ENCODE results near the gene ARL5B.

ARL5B gene

DNA sequence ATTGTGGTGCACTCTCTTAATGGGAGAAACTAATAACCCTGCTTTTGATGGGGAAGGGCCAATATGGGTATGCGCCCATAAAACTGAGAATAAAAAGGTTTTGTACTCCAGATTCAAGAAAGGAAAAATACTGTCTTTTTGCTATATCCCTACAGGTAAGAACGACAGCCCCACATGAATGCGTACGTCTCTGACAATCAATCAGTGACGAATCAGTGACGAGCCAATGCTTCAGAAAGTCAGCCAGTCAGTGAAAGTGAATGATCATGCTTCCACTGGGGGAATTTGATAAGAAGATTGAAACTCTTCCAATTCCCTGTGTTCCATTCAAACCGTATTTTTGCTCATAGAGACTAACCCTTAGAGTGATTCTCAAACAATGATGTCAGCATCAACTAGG is 26.3 kb downstream of the ARL5B start:
- Histone ChIP-seq H3K4me3 (ENCODE audit: low read depth in 1 of 2, low read length in 1 of 2) (no peak overlapping the region), H3K9me3 (no peaks in the 10 kb centered on the region), H3K4me1 (ENCODE audit: control insufficient read depth in 1 of 2, insufficient read depth in 1 of 2, low read depth in 1 of 2, low read length in 1 of 2) (no peaks in the 10 kb centered on the region), H3K27me3 (no peaks in the 10 kb centered on the region), H3K36me3 (no peaks in the 10 kb centered on the region), H3K27ac (no peak overlapping the region)
- TF ChIP-seq CTCF (IDR thresholded peaks at IDR 0.05), result no peak

DNA sequence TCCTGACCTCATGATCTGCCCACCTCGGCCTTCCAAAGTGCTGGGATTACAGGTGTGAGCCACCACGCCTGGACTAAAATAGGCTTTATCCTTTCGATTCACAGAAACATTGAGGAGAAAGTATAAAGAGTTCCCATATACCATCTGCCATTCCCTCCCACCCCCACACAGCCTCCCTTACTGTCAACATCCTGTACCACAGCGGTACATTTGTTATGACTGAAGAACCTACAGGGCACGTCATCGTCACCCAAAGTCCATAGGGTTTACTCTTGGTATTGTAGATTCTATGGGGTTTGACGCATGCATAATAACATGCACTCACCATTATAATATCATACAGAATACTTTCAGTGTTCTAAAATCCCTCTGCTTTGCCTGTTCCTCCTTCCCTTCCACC is 28.0 kb downstream of the ARL5B start:
- Histone ChIP-seq H3K36me3 (no peaks in the 10 kb centered on the region), H3K27me3 (no peaks in the 10 kb centered on the region), H3K9me3 (no peaks in the 10 kb centered on the region), H3K4me1 (ENCODE audit: control insufficient read depth in 1 of 2, insufficient read depth in 1 of 2, low read depth in 1 of 2, low read length in 1 of 2) (no peaks in the 10 kb centered on the region), H3K4me3 (ENCODE audit: low read depth in 1 of 2, low read length in 1 of 2) (no peak overlapping the region), H3K27ac (no peak overlapping the region)
- no peak for TF ChIP-seq CTCF (IDR thresholded peaks at IDR 0.05)

GRCh38 chr10:18687706-18688105 is 28.5 kb downstream of the ARL5B start:
- no peaks in the 10 kb centered on the region for H3K36me3 ChIP-seq
- H3K4me3 ChIP-seq (ENCODE audit: low read depth in 1 of 2, low read length in 1 of 2), result no peak overlapping the region
- no peaks in the 10 kb centered on the region for H3K4me1 ChIP-seq (ENCODE audit: control insufficient read depth in 1 of 2, insufficient read depth in 1 of 2, low read depth in 1 of 2, low read length in 1 of 2)
- no peak overlapping the region for H3K27ac ChIP-seq
- no peak for TF ChIP-seq CTCF (IDR thresholded peaks at IDR 0.05)
- H3K27me3 ChIP-seq, result no peaks in the 10 kb centered on the region
- no peaks in the 10 kb centered on the region for H3K9me3 ChIP-seq

DNA sequence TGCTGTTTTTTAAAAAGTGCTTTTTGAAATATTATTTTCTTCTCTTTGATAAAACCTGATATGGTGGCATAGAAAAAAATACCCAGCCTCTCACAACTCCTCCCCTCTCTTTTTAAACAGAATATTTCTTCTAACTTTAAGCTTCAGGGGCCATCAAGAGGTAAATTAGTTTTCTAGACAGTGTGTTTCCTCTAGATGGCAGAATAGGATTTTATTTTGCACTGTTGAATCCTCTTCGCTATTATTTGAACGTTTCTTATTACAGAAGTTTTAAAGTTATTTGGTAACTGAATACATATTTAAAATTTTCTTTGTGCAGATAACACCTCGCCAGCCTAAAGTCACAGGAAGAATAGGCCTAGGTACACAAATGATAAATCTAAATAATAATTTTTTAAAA is 30.3 kb downstream of the ARL5B start:
- TF ChIP-seq CTCF (IDR thresholded peaks at IDR 0.05), result no peak

GRCh38 chr10:18690541-18690940 is 31.3 kb downstream of the ARL5B start:
- Histone ChIP-seq H3K4me3 (ENCODE audit: low read depth in 1 of 2, low read length in 1 of 2) (no peak overlapping the region), H3K36me3 (no peaks in the 10 kb centered on the region), H3K9me3 (no peaks in the 10 kb centered on the region), H3K27me3 (no peaks in the 10 kb centered on the region), H3K27ac (no peak overlapping the region), H3K4me1 (ENCODE audit: control insufficient read depth in 1 of 2, insufficient read depth in 1 of 2, low read depth in 1 of 2, low read length in 1 of 2) (no peaks in the 10 kb centered on the region)
- no peak for TF ChIP-seq CTCF (IDR thresholded peaks at IDR 0.05)

More for the DNA sequence above, 30.3 kb downstream of the ARL5B start:
- Histone ChIP-seq H3K36me3 (no peaks in the 10 kb centered on the region), H3K27me3 (no peaks in the 10 kb centered on the region), H3K27ac (no peak overlapping the region), H3K4me1 (ENCODE audit: control insufficient read depth in 1 of 2, insufficient read depth in 1 of 2, low read depth in 1 of 2, low read length in 1 of 2) (no peaks in the 10 kb centered on the region), H3K4me3 (ENCODE audit: low read depth in 1 of 2, low read length in 1 of 2) (no peak overlapping the region), H3K9me3 (no peaks in the 10 kb centered on the region)

Data from neutrophil (primary cell).